Dedifferentiated amniotic fluid mesenchymal stem cell (primary cell): ENCODE results near the gene UTRN.

Experiments used
- DNase-seq: peaks from one replicate; pipeline ENCODE4 v3.0.0-alpha.2; 2016; ENCODE audit errors: extremely low spot score

Gene UTRN

GRCh38 chr6:144284783-144285547 is at the start of gene UTRN:
TSS of gene UTRN (plus strand) at chr6:144285335. CDS start at chr6:144291829, 6,494 bp downstream.
- peak; percentile 80 for DNase-seq

GRCh38 chr6:144244688-144245087 is 40.4 kb upstream of the UTRN start:
- no peak for DNase-seq

GRCh38 chr6:144246988-144247387 is 38.1 kb upstream of the UTRN start:
- DNase-seq: no peak

GRCh38 chr6:144248003-144248402 is 37.1 kb upstream of the UTRN start:
- DNase-seq: no peak

- peak; percentile 86 for DNase-seq
Observed at GRCh38 chr6:144248476-144249301, 36.4 kb upstream of the UTRN start.

GRCh38 chr6:144250276-144250675 is 34.9 kb upstream of the UTRN start:
- DNase-seq: no peak

GRCh38 chr6:144252259-144252658 is 32.9 kb upstream of the UTRN start:
- DNase-seq: no peak

GRCh38 chr6:144259986-144260385 is 25.1 kb upstream of the UTRN start:
- no peak for DNase-seq

- DNase-seq: no peak
Observed at GRCh38 chr6:144262470-144263369, 22.4 kb upstream of the UTRN start.

GRCh38 chr6:144263786-144264185 is 21.3 kb upstream of the UTRN start:
- DNase-seq: no peak

GRCh38 chr6:144264270-144265060 is 20.7 kb upstream of the UTRN start:
- peak; percentile 96 for DNase-seq

GRCh38 chr6:144265061-144265357 is 20.1 kb upstream of the UTRN start:
- DNase-seq: no peak

- DNase-seq: peak; percentile 28
Observed at GRCh38 chr6:144265390-144265789, 19.7 kb upstream of the UTRN start.

GRCh38 chr6:144266091-144266649 is 19.0 kb upstream of the UTRN start:
- peak; percentile 88 for DNase-seq

- peak; percentile 72 for DNase-seq
Observed at GRCh38 chr6:144268794-144269349, 16.3 kb upstream of the UTRN start.

- no peak for DNase-seq
Observed at GRCh38 chr6:144277174-144277573, 8.0 kb upstream of the UTRN start.

GRCh38 chr6:144277605-144278227 is 7.4 kb upstream of the UTRN start:
- no peak for DNase-seq

GRCh38 chr6:144278659-144279314 is 6.3 kb upstream of the UTRN start:
- no peak for DNase-seq

GRCh38 chr6:144279484-144280150 is 5.5 kb upstream of the UTRN start:
- no peak for DNase-seq
